HG03103 (cell line): Measurements from ENCODE around the gene DNAH1.

Experiments
- ATAC-seq: cut with Tn5 transposase; IDR thresholded peaks from one replicate; pipeline ENCODE4 v1.9.1; 2021; ENCODE audit warnings: low read depth; ENCODE audit not compliant: unreplicated experiment

The DNAH1 gene

GRCh38 chr3:52384019-52384761 is 68.1 kb downstream of the DNAH1 start:
- ATAC-seq = no peak

- ATAC-seq = no peak
Measured at GRCh38 chr3:52385157-52385556, 69.0 kb downstream of the DNAH1 start.

- no peak for ATAC-seq
Measured at GRCh38 chr3:52387481-52387880, 71.4 kb downstream of the DNAH1 start.

GRCh38 chr3:52388348-52388821 is 72.3 kb downstream of the DNAH1 start:
- ATAC-seq = no peak

GRCh38 chr3:52388933-52389332 is 72.8 kb downstream of the DNAH1 start:
- ATAC-seq = no peak

GRCh38 chr3:52391096-52391495 is 75.0 kb downstream of the DNAH1 start:
- ATAC-seq = no peak

- no peak for ATAC-seq
Measured at GRCh38 chr3:52392216-52392930, 76.3 kb downstream of the DNAH1 start.

GRCh38 chr3:52393131-52393807 is 77.2 kb downstream of the DNAH1 start:
- no peak for ATAC-seq

GRCh38 chr3:52393959-52394670 is 78.0 kb downstream of the DNAH1 start:
- ATAC-seq = no peak

- no peak for ATAC-seq
Measured at GRCh38 chr3:52394751-52395502, 78.8 kb downstream of the DNAH1 start.

GRCh38 chr3:52395503-52395865 is 79.4 kb downstream of the DNAH1 start:
- ATAC-seq = no peak

GRCh38 chr3:52396011-52396906 is 80.1 kb downstream of the DNAH1 start:
- no peak for ATAC-seq

- ATAC-seq = no peak
Measured at GRCh38 chr3:52396907-52397591, 80.9 kb downstream of the DNAH1 start.

GRCh38 chr3:52397676-52398399 is 81.7 kb downstream of the DNAH1 start:
- no peak for ATAC-seq

- ATAC-seq = no peak
Measured at GRCh38 chr3:52398670-52399081, 82.6 kb downstream of the DNAH1 start.

- ATAC-seq = no peak
Measured at GRCh38 chr3:52399131-52399530, 83.0 kb downstream of the DNAH1 start.

- ATAC-seq = no peak
Measured at GRCh38 chr3:52399593-52399992, 83.5 kb downstream of the DNAH1 start.

- ATAC-seq = no peak
Measured at GRCh38 chr3:52400275-52400793, 84.2 kb downstream of the DNAH1 start.
